ENCODE data around the gene TCEANC2.
"Not testable (repeated sequence)": the region's sequence is repeated elsewhere in the genome, so short reads cannot be mapped to it uniquely, and the experiment has no call there.

The TCEANC2 gene

DNA sequence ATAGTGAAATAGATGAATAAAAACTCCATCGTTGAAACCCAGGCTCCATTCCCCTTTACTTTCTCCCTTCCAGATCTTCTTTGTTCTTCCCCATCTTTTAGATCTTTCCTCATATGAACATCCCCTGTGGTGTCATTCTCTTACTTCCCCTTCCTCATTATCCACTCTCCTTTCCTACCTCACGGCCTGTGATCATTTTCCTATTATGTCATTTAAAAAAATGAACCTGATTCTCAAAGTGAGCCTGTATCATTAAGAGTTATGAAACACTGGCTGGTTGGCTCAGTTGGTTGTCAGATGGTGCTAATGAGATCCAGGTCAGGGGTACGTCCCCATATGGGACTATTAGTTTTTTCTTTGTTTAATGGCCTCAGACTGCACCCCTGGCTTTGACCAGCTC lies 38.3 kb downstream of the TCEANC2 start:
- no peak for DNase-seq

DNA sequence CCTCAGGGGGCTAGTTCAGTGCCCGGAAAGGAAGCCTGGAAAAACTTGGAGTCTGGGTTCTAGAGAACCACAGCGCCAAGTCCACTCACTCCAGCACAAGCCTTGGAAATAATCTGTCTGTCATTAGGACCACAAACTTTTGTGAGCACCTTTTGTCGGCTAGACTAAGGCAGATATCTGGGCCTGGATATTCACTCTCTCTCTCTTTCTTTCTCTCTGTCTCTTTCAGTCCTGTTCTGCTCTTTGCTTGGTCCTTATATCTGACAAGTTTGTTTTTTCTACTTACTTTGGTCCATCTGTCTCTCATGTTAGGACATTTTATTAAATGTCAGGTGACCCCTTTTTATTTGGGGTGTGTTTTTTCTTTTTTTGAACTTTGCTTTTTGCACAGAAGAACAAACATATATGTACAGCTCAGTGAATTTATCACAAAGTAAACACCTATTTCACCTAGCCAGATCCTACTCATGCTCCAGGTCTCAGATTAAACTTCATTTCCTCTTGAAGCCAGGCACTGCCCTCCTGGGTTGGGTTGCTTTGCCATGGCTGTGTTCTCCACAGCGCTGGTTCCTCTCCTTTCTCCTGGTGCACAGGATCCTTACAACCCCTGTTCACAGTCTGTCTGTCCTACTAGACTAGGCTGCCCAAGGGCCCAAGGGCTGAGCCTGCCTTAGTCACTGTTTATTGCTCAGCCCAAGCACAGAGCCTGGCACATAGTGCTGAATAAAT lies 40.8 kb downstream of the TCEANC2 start:
- DNase-seq, result no peak

DNA sequence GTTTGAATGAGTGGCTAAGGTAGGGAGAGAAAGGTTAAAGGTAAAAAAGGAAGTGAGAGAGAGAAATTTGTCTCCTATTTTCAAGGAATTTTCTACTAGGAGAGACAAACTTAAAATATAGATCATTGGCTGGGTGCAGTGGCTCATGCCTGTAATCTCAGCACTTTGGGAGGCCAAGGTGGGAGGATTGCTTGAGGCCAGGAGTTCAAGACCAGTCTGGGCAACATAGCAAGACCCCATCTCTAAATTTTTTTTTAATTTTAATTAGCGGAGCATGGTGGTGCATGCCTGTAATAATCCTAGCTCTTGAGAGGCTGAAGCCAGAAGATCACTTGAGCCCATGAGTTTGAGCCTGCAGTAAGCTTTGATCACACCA lies 41.3 kb downstream of the TCEANC2 start:
- not testable (repeated sequence) for DNase-seq

- DNase-seq, result peak; percentile 0
These were observed 42.3 kb downstream of the TCEANC2 start for GRCh38 chr1:54095546-54096226.

- no peak for DNase-seq
These were observed 42.9 kb downstream of the TCEANC2 start for GRCh38 chr1:54096227-54096876.

DNA sequence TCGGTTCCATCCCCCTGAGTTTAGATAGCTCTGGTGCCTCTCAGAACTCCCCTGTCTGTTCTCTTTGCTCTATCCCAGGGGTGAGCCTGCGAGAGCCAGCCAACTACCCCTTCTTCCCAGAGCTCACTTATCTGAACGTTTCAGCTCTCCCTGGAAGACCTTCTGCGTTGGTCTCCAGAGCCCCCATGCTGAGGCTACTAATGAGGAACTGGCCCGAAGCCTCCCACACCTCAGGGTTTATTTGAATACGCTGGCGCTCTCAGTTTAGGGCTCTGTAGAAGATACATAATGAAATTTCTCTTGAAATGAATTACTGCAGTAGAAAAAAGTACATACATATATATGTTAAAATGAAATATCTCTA lies 43.5 kb downstream of the TCEANC2 start:
- DNase-seq, result no peak

DNA sequence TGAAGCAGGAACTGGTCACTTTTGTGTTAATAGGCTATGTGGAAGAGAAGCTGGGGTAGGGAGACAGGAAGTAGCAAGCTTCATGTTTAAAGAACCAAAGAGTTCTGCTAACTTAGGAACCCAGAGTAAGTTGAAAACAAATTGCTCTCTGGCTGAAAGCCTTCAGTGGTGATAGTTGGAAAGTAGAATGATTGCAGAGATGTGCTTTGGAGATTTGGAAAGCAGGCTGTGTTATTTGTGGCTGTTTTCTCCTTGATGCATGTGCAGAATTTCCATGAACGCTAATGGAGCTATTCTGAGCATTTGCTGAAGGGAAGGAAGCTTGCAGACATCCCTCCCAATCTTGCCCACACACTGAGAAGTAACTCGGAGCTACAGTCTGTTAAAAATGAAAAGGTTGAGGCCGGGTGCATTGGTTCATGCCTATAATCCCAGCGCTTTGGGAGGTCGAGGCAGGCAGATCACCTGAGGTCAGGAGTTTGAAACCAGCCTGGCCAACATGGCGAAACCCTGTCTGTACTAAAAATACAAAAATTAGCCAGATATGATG lies 45.7 kb downstream of the TCEANC2 start:
- DNase-seq, result no peak

- DNase-seq, result no peak
These were observed 47.1 kb downstream of the TCEANC2 start for GRCh38 chr1:54100500-54100899.

- DNase-seq, result no peak
These were observed 50.0 kb downstream of the TCEANC2 start for GRCh38 chr1:54103414-54103813.

DNA sequence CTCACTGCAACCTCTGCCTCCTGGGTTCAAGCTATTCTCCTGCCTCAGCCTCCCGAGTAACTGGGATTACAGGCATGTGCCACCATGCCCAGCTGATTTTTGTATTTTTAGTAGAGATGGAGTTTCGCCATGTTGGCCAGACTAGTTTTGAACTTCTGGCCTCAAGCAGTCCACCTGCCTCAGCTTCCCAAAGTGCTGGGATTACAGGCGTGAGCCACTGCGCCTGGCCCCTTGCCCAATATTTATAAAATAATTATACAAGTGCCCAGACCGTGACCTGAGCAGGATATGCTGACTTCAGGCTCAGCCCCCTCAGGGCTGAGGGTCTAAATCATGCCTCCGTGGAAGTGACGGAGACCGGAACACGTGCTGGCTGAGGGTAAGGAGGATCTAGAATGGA lies 51.2 kb downstream of the TCEANC2 start:
- not testable (repeated sequence) for DNase-seq

DNA sequence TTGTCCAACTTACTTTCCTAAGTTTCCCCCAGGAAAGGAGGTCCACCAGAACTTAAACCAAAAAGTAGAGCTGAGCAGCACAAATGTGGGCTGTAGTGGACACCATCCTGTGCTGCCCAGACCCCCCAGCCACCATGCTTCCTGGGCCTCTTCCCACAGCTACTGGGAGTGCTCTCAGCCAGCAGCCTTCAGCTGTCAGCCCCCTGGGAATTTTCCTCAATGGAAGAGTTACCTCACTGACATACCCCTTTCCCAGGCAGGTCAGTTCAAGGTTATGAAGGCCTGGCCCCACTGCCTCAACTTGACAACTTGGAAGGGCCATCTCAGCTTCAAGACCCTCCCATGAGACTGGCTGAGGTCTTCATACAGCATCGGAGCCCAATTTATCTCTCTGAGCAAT lies 51.7 kb downstream of the TCEANC2 start:
- DNase-seq, result no peak

GRCh38 chr1:54105736-54106269 lies 52.4 kb downstream of the TCEANC2 start:
- DNase-seq, result no peak

DNA sequence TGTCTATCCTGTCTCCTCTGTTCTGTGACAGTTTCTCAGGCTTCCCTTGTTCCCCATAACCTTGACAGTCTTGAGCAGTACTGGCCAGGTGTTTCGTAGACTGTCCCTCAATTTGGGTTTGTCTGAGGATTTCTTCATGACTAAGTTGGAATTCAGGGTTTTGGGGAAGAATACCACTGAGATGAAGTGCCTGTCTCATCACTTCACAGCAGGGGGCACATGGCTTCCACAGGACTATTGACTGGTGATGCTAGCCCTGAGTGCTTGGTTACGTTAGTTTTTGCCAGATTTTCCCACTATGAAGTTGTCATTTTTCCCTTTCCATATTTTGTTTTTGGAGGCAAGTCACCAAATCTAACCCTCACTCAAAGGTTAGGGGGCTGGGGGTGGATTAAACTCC lies 53.7 kb downstream of the TCEANC2 start:
- no peak for DNase-seq

GRCh38 chr1:54108156-54108555 lies 54.7 kb downstream of the TCEANC2 start:
- DNase-seq, result no peak

- DNase-seq, result no peak
These were observed 56.0 kb downstream of the TCEANC2 start for GRCh38 chr1:54109129-54110090.

DNA sequence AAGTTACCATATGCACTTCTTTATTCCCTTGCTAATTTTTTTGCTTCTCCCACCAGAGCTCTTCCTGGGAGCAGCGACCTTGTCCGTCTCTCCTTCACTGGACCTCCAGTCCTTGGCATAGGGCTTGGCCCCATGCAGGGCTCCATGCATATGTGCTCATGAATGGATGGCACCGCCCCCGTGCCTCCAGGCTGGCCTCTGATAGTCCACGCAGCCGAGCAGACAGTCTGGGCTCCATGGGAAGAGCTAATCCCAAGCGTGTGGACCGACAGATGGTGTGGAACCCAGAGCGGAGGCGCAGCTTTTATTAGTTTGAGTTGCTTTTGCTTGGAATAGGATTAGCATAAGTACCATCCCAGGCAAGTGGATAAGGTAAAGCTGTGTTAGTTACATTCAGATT lies 57.6 kb downstream of the TCEANC2 start:
- no peak for DNase-seq

GRCh38 chr1:54111624-54112023 lies 58.2 kb downstream of the TCEANC2 start:
- no peak for DNase-seq

- DNase-seq, result no peak
These were observed 58.6 kb downstream of the TCEANC2 start for GRCh38 chr1:54112027-54112426.

GRCh38 chr1:54112705-54113368 lies 59.4 kb downstream of the TCEANC2 start:
- no peak for DNase-seq

GRCh38 chr1:54114001-54114400 lies 60.6 kb downstream of the TCEANC2 start:
- no peak for DNase-seq

- DNase-seq, result no peak
These were observed 61.5 kb downstream of the TCEANC2 start for GRCh38 chr1:54114955-54115354.

DNA sequence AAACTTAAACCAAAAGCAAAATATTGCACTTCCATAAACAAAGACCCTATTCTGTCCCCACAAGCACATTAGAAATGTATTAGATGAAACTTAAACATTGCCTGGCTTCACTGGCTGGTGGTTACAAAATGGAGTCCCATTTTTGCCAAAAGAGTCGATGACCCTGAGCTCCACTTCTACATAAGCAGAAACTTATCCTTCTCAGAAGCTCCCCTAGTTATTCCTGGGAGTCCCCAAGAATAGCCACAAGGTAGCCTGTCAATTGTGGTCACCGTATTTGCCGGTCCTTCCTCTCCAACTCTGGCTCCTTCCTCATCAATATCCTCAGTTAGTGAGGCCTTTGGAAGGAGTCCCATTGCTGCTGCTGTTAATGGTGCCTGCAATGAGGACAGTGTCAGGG lies 62.1 kb downstream of the TCEANC2 start:
- DNase-seq, result no peak

All from NCI-H1436 (cell line).